OCI-LY3 (cell line): ENCODE measurements around the gene GALK2.

Experiments used
- H2AFZ ChIP-seq: fragments of 200-600, 300-600 bp; shearing (Covaris generic); 2 replicates; pipeline ENCODE4 v1.6.0; 2014; ENCODE audit warnings: antibody characterized with exemption, low read depth, low read length
- H3K27ac ChIP-seq: fragments of 200-600, 300-600 bp; sonication (generic); 2 replicates; pipeline ENCODE4 v1.5.1; 2014; ENCODE audit warnings: mild to moderate bottlenecking, low read length, moderate library complexity, mixed read lengths
- H3K27me3 ChIP-seq: fragments of 200-600, 300-600 bp; sonication (generic); 2 replicates; pipeline ENCODE4 v1.6.1; 2014; ENCODE audit warnings: low read depth, low read length, mixed read lengths
- H3K36me3 ChIP-seq: fragments of 200-600, 300-600 bp; sonication (generic); replicated peaks from 2 replicates; pipeline ENCODE3; 2014; ENCODE audit warnings: low read depth, low read length, mixed read lengths
- H3K4me1 ChIP-seq: fragments of 300-600, 200-600 bp; sonication (generic); 2 replicates; pipeline ENCODE4 v1.6.1; 2014; ENCODE audit warnings: low read length, mixed read lengths
- H3K4me2 ChIP-seq: fragments of 200-600, 300-600 bp; sonication (generic); 2 replicates; pipeline ENCODE4 v1.6.1; 2014; ENCODE audit warnings: low read length, mixed read lengths
- H3K4me3 ChIP-seq: fragments of 300-600, 200-600 bp; sonication (generic); 2 replicates; pipeline ENCODE4 v1.5.1; 2014; ENCODE audit warnings: antibody characterized with exemption, mild to moderate bottlenecking, low read length, moderate library complexity
- H3K79me2 ChIP-seq: fragments of 300-600, 200-600 bp; shearing (Covaris generic); 2 replicates; pipeline ENCODE4 v1.6.1; 2014; ENCODE audit warnings: mild to moderate bottlenecking, low read length, mixed read lengths
- H3K9ac ChIP-seq: fragments of 300-600, 200-600 bp; shearing (Covaris generic); 2 replicates; pipeline ENCODE4 v1.6.0; 2014; ENCODE audit warnings: mild to moderate bottlenecking, low read length, moderate library complexity
- H3K9me3 ChIP-seq: fragments of 200-600, 300-600 bp; shearing (Covaris generic); 2 replicates; pipeline ENCODE4 v1.6.1; 2014; ENCODE audit warnings: low read length, mixed read lengths; ENCODE audit not compliant: insufficient read depth
- H4K20me1 ChIP-seq: fragments of 200-600, 300-600 bp; sonication (generic); 2 replicates; pipeline ENCODE4 v1.6.1; 2016; ENCODE audit warnings: low read length, mixed read lengths; ENCODE audit not compliant: insufficient read depth
- CTCF ChIP-seq: fragments of 200-600, 300-600 bp; sonication (generic); IDR thresholded peaks from 2 replicates; pipeline ENCODE4 v1.5.1; 2014; ENCODE audit warnings: antibody characterized with exemption, low read length, low read depth
- EZH2phosphoT487 ChIP-seq: fragments of 200-600 bp; shearing (Covaris generic); IDR thresholded peaks from 2 replicates; pipeline ENCODE4 v1.6.1; 2018; ENCODE audit warnings: antibody characterized with exemption, mixed run types, low read depth

The GALK2 gene

GRCh38 chr15:49330166-49330565, 160.1 kb downstream of the GALK2 start:
- H3K27me3 ChIP-seq, result no peaks in the 10 kb centered on the region
- no peak overlapping the region for H2AFZ ChIP-seq
- H3K36me3 ChIP-seq, result no peaks in the 10 kb centered on the region
- no peak overlapping the region for H3K4me2 ChIP-seq
- no peak overlapping the region for H3K27ac ChIP-seq
- no peaks in the 10 kb centered on the region for H4K20me1 ChIP-seq
- no peak overlapping the region for H3K9ac ChIP-seq
- H3K4me3 ChIP-seq, result no peak overlapping the region
- H3K4me1 ChIP-seq, result no peaks in the 10 kb centered on the region
- no peak for TF ChIP-seq EZH2phosphoT487
- no peak for TF ChIP-seq CTCF
- H3K9me3 ChIP-seq, result no peaks in the 10 kb centered on the region
- no peaks in the 10 kb centered on the region for H3K79me2 ChIP-seq

GRCh38 chr15:49331442-49331841, 161.4 kb downstream of the GALK2 start:
- H3K9ac ChIP-seq, result no peak overlapping the region
- H3K4me2 ChIP-seq, result no peak overlapping the region
- no peaks in the 10 kb centered on the region for H3K36me3 ChIP-seq
- H3K79me2 ChIP-seq, result no peaks in the 10 kb centered on the region
- no peaks in the 10 kb centered on the region for H3K9me3 ChIP-seq
- H3K4me1 ChIP-seq, result no peaks in the 10 kb centered on the region
- H3K27ac ChIP-seq, result no peak overlapping the region
- TF ChIP-seq CTCF, result no peak
- no peak for TF ChIP-seq EZH2phosphoT487
- no peaks in the 10 kb centered on the region for H3K27me3 ChIP-seq
- no peak overlapping the region for H3K4me3 ChIP-seq
- no peak overlapping the region for H2AFZ ChIP-seq
- no peaks in the 10 kb centered on the region for H4K20me1 ChIP-seq

DNA sequence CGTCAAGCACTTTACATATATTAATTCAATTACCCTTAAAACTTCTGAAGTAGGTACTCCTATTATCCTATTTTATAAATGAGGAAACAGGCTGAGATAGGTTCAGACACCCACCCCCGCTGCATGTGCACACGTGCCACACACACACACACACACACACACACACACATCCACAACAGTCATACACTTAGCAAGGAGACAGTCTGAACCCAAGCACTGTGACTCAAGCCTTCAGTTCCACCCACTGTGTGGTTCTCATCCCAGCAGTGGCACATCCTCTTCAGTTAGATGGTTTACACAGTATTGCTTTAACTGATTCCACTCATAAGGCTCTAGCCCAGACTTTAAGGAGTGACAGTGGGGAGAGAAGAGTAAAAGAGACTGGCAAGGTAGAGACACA, 161.9 kb downstream of the GALK2 start:
- no peak overlapping the region for H3K4me3 ChIP-seq
- no peak for TF ChIP-seq EZH2phosphoT487
- TF ChIP-seq CTCF, result no peak
- no peak overlapping the region for H3K27ac ChIP-seq
- no peaks in the 10 kb centered on the region for H3K4me1 ChIP-seq
- no peak overlapping the region for H3K9ac ChIP-seq
- no peaks in the 10 kb centered on the region for H3K9me3 ChIP-seq
- H3K36me3 ChIP-seq, result no peaks in the 10 kb centered on the region
- no peaks in the 10 kb centered on the region for H3K27me3 ChIP-seq
- no peak overlapping the region for H2AFZ ChIP-seq
- no peaks in the 10 kb centered on the region for H3K79me2 ChIP-seq
- H4K20me1 ChIP-seq, result no peaks in the 10 kb centered on the region
- no peak overlapping the region for H3K4me2 ChIP-seq

DNA sequence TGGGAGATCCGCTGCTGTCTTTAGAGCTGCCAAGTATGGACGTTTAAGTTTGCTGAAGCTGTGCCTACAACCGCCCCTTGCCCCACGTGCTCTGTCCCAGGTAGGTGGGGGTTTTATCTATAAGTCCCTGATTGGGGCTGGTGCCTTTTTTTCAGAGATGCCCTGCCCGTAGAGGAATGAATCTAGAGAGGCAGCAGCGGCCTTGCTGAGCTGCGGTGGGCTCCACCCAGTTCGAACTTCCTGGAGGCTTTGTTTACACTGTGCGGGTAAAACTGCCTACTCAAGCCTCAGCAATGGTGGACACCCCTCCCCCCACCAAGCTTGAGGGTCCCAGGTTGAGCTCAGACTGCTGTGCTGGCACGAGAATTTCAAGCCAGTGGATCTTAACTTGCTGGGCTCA, 169.6 kb downstream of the GALK2 start:
- Histone ChIP-seq H3K9me3 (no peaks in the 10 kb centered on the region), H3K27ac (no peak overlapping the region), H3K4me3 (no peak overlapping the region), H4K20me1 (no peaks in the 10 kb centered on the region), H3K9ac (no peak overlapping the region), H3K36me3 (no peaks in the 10 kb centered on the region), H3K4me2 (no peak overlapping the region), H3K27me3 (no peaks in the 10 kb centered on the region), H2AFZ (no peak overlapping the region), H3K4me1 (no peaks in the 10 kb centered on the region), H3K79me2 (no peaks in the 10 kb centered on the region)
- TF ChIP-seq CTCF (no peak), EZH2phosphoT487 (no peak)
